ENCODE measurements around the gene TFF3. TPM values are rescaled to one million over a fixed set of nuclear protein-coding genes. Genes with fewer than 3 reads are reported as not detected.

TFF3 gene
- total RNA-seq, 1 donor from 2014 or later = not detected

DNA sequence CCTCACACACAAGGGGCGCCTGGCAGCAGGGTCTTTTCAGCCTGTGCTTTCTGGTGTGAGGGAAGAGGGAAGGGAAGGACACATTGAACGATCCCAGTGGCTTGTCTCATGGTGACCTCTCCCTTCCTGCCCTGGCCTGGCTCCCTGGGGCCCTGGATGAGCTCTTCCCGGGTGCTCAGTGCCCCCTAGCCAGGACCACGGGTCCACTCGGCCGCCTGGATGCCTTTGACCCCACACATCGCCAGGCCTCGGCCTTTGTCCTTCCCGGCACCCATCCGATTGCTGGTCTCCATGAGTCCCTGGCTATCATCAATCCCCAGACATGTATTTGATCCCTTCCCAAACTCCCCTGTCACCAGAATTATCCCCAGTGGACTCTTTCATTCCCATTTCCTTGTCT is 6.0 kb upstream of the TFF3 start:
- Mint-ChIP-seq H3K4me3 (no peak overlapping the region), H3K4me1 (peaks cover 8% of the 10 kb centered on the region), H3K27me3 (ENCODE audit: insufficient read depth, low read depth) (peaks cover 7% of the 10 kb centered on the region), H3K27ac (no peak overlapping the region), H3K9me3 (no peaks in the 10 kb centered on the region), H3K36me3 (no peaks in the 10 kb centered on the region)
- Histone ChIP-seq H2AFZ (replicated peaks) (no peak overlapping the region), H3K27ac (no peak overlapping the region), H3K4me1 (peaks cover 13% of the 10 kb centered on the region), H3K4me3 (no peak overlapping the region), H3K36me3 (no peaks in the 10 kb centered on the region), H3K27me3 (no peaks in the 10 kb centered on the region), H3K79me2 (ENCODE audit: low read depth) (no peaks in the 10 kb centered on the region), H3K9me3 (ENCODE audit: low read depth) (no peaks in the 10 kb centered on the region), H4K20me1 (ENCODE audit: low read depth) (no peaks in the 10 kb centered on the region), H3F3A (ENCODE audit: low read depth) (no peaks in the 10 kb centered on the region), H3K4me2 (no peak overlapping the region), H3K9ac (no peak overlapping the region)
- TF ChIP-seq EZH2phosphoT487 (IDR thresholded peaks at IDR 0.05) (no peak), EZH2 (IDR thresholded peaks at IDR 0.05) (no peak), CTCF (IDR thresholded peaks at IDR 0.05) (no peak)
- no peak for DNase-seq (ENCODE audit: low spot score)

DNA sequence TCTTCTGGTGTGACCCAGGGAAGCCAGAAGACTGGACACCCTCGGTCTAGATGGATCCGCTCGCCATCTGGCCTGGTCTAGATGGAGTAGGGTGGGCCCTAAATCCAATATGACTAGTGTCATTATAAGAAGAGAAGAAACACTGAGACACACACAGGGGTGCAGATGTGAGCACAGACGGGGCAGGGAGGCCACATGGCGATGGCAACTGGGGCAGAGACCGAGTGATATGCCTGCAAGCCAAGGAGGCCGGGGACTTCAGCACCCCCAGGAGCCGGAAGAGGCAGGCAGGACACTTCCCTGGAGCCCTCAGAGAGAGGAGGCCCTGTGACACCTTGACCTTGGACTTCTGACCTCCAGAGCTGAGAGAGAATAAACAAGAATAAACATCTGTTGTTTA is 5.6 kb upstream of the TFF3 start:
- no peaks in the 10 kb centered on the region for H3K36me3 Mint-ChIP-seq
- no peaks in the 10 kb centered on the region for H3K9me3 Mint-ChIP-seq
- Histone ChIP-seq H3K36me3 (no peaks in the 10 kb centered on the region), H3K9ac (no peak overlapping the region), H3K4me2 (no peak overlapping the region), H3K9me3 (ENCODE audit: low read depth) (no peaks in the 10 kb centered on the region), H2AFZ (replicated peaks) (no peak overlapping the region), H3K79me2 (ENCODE audit: low read depth) (no peaks in the 10 kb centered on the region), H3K4me3 (no peak overlapping the region), H3K27ac (no peak overlapping the region), H3F3A (ENCODE audit: low read depth) (peaks cover 2% of the 10 kb centered on the region), H3K4me1 (peaks cover 15% of the 10 kb centered on the region), H3K27me3 (no peaks in the 10 kb centered on the region), H4K20me1 (ENCODE audit: low read depth) (no peaks in the 10 kb centered on the region)
- H3K27me3 Mint-ChIP-seq (ENCODE audit: insufficient read depth, low read depth) = peaks cover 7% of the 10 kb centered on the region
- TF ChIP-seq EZH2 (IDR thresholded peaks at IDR 0.05) (no peak), CTCF (IDR thresholded peaks at IDR 0.05) (no peak), EZH2phosphoT487 (IDR thresholded peaks at IDR 0.05) (no peak)
- peaks cover 10% of the 10 kb centered on the region for H3K4me1 Mint-ChIP-seq
- no peak for DNase-seq (ENCODE audit: low spot score)
- H3K27ac Mint-ChIP-seq = no peak overlapping the region
- no peak overlapping the region for H3K4me3 Mint-ChIP-seq

- Histone ChIP-seq H3K4me1 (peaks cover 22% of the 10 kb centered on the region), H3K36me3 (no peaks in the 10 kb centered on the region), H3K27me3 (no peaks in the 10 kb centered on the region), H3F3A (ENCODE audit: low read depth) (peaks cover 10% of the 10 kb centered on the region), H3K9me3 (ENCODE audit: low read depth) (no peaks in the 10 kb centered on the region), H3K4me3 (no peak overlapping the region), H4K20me1 (ENCODE audit: low read depth) (no peaks in the 10 kb centered on the region), H3K4me2 (no peak overlapping the region), H3K9ac (no peak overlapping the region), H2AFZ (replicated peaks) (no peak overlapping the region), H3K79me2 (ENCODE audit: low read depth) (no peaks in the 10 kb centered on the region), H3K27ac (no peak overlapping the region)
- Mint-ChIP-seq H3K4me1 (peaks cover 18% of the 10 kb centered on the region), H3K27me3 (ENCODE audit: insufficient read depth, low read depth) (peaks cover 7% of the 10 kb centered on the region), H3K36me3 (no peaks in the 10 kb centered on the region), H3K4me3 (no peak overlapping the region), H3K27ac (no peak overlapping the region), H3K9me3 (no peaks in the 10 kb centered on the region)
- TF ChIP-seq EZH2 (IDR thresholded peaks at IDR 0.05) = no peak
- no peak for TF ChIP-seq EZH2phosphoT487 (IDR thresholded peaks at IDR 0.05)
- TF ChIP-seq CTCF (IDR thresholded peaks at IDR 0.05) = no peak
- no peak for DNase-seq (ENCODE audit: low spot score)
Measured at GRCh38 chr21:42319851-42320572, 4.8 kb upstream of the TFF3 start.
